SK-N-SH (cell line): ENCODE results near the gene ABCG1. TPM values are rescaled to one million over a fixed set of nuclear protein-coding genes. Genes with fewer than 3 reads are reported as not detected.

ENCODE experiments used
- CTCF ChIA-PET: fragments of 300-600, 350-600 bp; formaldehyde crosslinking; extraction: SDS; loops from one replicate; lab custom pipeline; 2021; lab: Yijun Ruan, JAX
- POLR2A ChIA-PET: fragments of 350-600 bp; sonication (Branson Sonifier 250); formaldehyde crosslinking; extraction: SDS; loops from one replicate; lab custom pipeline; 2020; ENCODE audit warnings: antibody characterized with exemption, inconsistent platforms; lab: Yijun Ruan, JAX
- DNase-seq: peaks from one replicate; pipeline ENCODE4 v3.0.0; 2012
- H2AFZ ChIP-seq: fragments of 200-600 bp; sonication (generic); 2 replicates; pipeline ENCODE4 v1.8.1; 2016; ENCODE audit warnings: antibody characterized with exemption, mild to moderate bottlenecking, low read depth
- H3F3A ChIP-seq: fragments of 200-600 bp; sonication (generic); replicated peaks from 2 replicates; pipeline ENCODE3; 2016; ENCODE audit warnings: antibody characterized with exemption, mild to moderate bottlenecking; ENCODE audit not compliant: insufficient read depth
- H3K27ac ChIP-seq, 2 experiments: fragments of 200-500 bp in 1 of 2; fragments of 200-600 bp in 1 of 2; sonication (Bioruptor generic) in 1 of 2; sonication (generic), shearing (Covaris generic) in 1 of 2; 2 replicates each; pipeline versions ENCODE4 v1.5.1 to v1.6.1; 2014 to 2016; ENCODE audit warnings: low read depth in 2 of 2, inconsistent platforms in 1 of 2, low read length in 1 of 2, mild to moderate bottlenecking in 1 of 2, mixed read lengths in 1 of 2
- H3K27me3 ChIP-seq: fragments of 200-600 bp; sonication (generic), shearing (Covaris generic); 2 replicates; pipeline ENCODE4 v1.6.1; 2016; ENCODE audit warnings: mixed run types; ENCODE audit not compliant: insufficient read depth
- H3K36me3 ChIP-seq, 2 experiments: fragments of 200-500 bp in 1 of 2; fragments of 200-600 bp in 1 of 2; sonication (Bioruptor generic) in 1 of 2; sonication (generic) in 1 of 2; replicated peaks in 1 of 2; 2 replicates each; pipeline versions ENCODE3 to v1.5.1; 2014 to 2016; ENCODE audit warnings: low read length in 1 of 2, mild to moderate bottlenecking in 1 of 2; ENCODE audit not compliant: insufficient read depth in 2 of 2, control insufficient read depth in 1 of 2
- H3K4me1 ChIP-seq, 2 experiments: fragments of 200-500 bp in 1 of 2; fragments of 200-600 bp in 1 of 2; sonication (Bioruptor generic) in 1 of 2; sonication (generic), shearing (Covaris generic) in 1 of 2; 2 replicates each; pipeline versions ENCODE4 v1.5.1 to v1.6.1; 2014 to 2016; ENCODE audit warnings: low read depth in 1 of 2, low read length in 1 of 2, mixed run types in 1 of 2; ENCODE audit not compliant: insufficient read depth in 2 of 2, control insufficient read depth in 1 of 2
- H3K4me2 ChIP-seq: fragments of 200-600 bp; sonication (generic), shearing (Covaris generic); 2 replicates; pipeline ENCODE4 v1.6.1; 2017; ENCODE audit warnings: mixed run types
- H3K4me3 ChIP-seq, 2 experiments: fragments of 200-500 bp in 1 of 2; fragments of 200-600 bp in 1 of 2; sonication (Bioruptor generic) in 1 of 2; sonication (generic), shearing (Covaris generic) in 1 of 2; 2 replicates each; pipeline versions ENCODE4 v1.5.1 to v1.8.1; 2014 to 2016; ENCODE audit warnings: low read depth in 2 of 2, inconsistent platforms in 1 of 2, low read length in 1 of 2, mild to moderate bottlenecking in 1 of 2, mixed read lengths in 1 of 2, moderate library complexity in 1 of 2
- H3K79me2 ChIP-seq: fragments of 200-600 bp; sonication (generic); 2 replicates; pipeline ENCODE4 v1.8.1; 2017; ENCODE audit warnings: mild to moderate bottlenecking; ENCODE audit not compliant: insufficient read depth
- H3K9ac ChIP-seq: fragments of 200-600 bp; sonication (generic); 2 replicates; pipeline ENCODE4 v1.6.1; 2017; ENCODE audit warnings: mixed run types
- H3K9me2 ChIP-seq: fragments of 200-600 bp; sonication (generic); 2 replicates; pipeline ENCODE4 v1.6.1; 2017; ENCODE audit warnings: mixed run types
- H3K9me3 ChIP-seq: fragments of 200-600 bp; sonication (generic); 2 replicates; pipeline ENCODE4 v1.6.1; 2017; ENCODE audit warnings: mixed run types, mild to moderate bottlenecking, moderate library complexity
- H4K20me1 ChIP-seq: fragments of 200-600 bp; sonication (generic); 2 replicates; pipeline ENCODE4 v1.6.1; 2017; ENCODE audit warnings: mild to moderate bottlenecking, mixed run types; ENCODE audit not compliant: insufficient read depth
- CHD2 ChIP-seq: fragments of 150-350 bp; IDR thresholded peaks from 2 replicates; pipeline ENCODE4 v1.6.1; 2018; ENCODE audit warnings: low read length; ENCODE audit not compliant: partially characterized antibody
- CTCF ChIP-seq: fragments of 200-600 bp; sonication (generic); IDR thresholded peaks from 2 replicates; pipeline ENCODE4 v1.6.1; 2017; ENCODE audit warnings: antibody characterized with exemption, mild to moderate bottlenecking, moderate library complexity
- FOSL2 ChIP-seq: IDR thresholded peaks from 2 replicates; pipeline ENCODE4 v1.4.0; 2012; ENCODE audit warnings: low read depth, mild to moderate bottlenecking, moderate library complexity, borderline replicate concordance
- FOXJ3 ChIP-seq: sonication (generic); formaldehyde crosslinking; IDR thresholded peaks from 2 replicates; pipeline ENCODE4 v1.5.1; 2020; ENCODE audit warnings: mild to moderate bottlenecking, missing genetic modification reagents
- IRF3 ChIP-seq: fragments of 150-350 bp; IDR thresholded peaks from 2 replicates; pipeline ENCODE4 v1.6.1; 2016; ENCODE audit warnings: mild to moderate bottlenecking, low read depth, low read length
- MAX ChIP-seq: IDR thresholded peaks from 2 replicates; pipeline ENCODE4 v1.4.0; 2012; ENCODE audit warnings: low read depth
- MXI1 ChIP-seq: IDR thresholded peaks from 2 replicates; pipeline ENCODE4 v1.6.1; 2012; ENCODE audit warnings: mild to moderate bottlenecking, low read depth, low read length, improper control_type of control experiment
- NFIC ChIP-seq: IDR thresholded peaks from 2 replicates; pipeline ENCODE4 v1.4.0; 2012; ENCODE audit warnings: borderline replicate concordance
- RAD21 ChIP-seq: IDR thresholded peaks from 2 replicates; pipeline ENCODE4 v1.6.1; 2012; ENCODE audit warnings: mild to moderate bottlenecking, low read length
- RXRA ChIP-seq: IDR thresholded peaks from 2 replicates; pipeline ENCODE4 v1.4.0; 2012; ENCODE audit warnings: low read depth, mild to moderate bottlenecking, borderline replicate concordance
- YY1 ChIP-seq: IDR thresholded peaks from 2 replicates; pipeline ENCODE4 v1.4.0; 2012; ENCODE audit warnings: low read depth, mild to moderate bottlenecking
- WGBS: methylation state at CpG from one replicate; pipeline ENCODE4 v1.1.6; 2017; ENCODE audit warnings: low lambda C conversion rate; 5-methylcytosine and 5-hydroxymethylcytosine counted together
- polyA plus RNA-seq, 3 experiments: library from polyadenylated mRNA; depleted of rRNA; stranded (reverse); fragments of >200 nt; gene quantifications; 2 replicates each; pipeline ENCODE4 v1.2.3, GENCODE V29; 2012

ABCG1 gene
- polyA plus RNA-seq, 1 of the 3 experiments (the other 2 are of a cell fraction), result 0.07 TPM

- Histone ChIP-seq H3K4me2 (no peak overlapping the region), H3K9ac (no peak overlapping the region), H3K27me3 (no peaks in the 10 kb centered on the region), H3K27ac (no peak overlapping the region), H3K4me3 (no peak overlapping the region), H3K9me2 (no peaks in the 10 kb centered on the region), H3K4me1 (peaks cover 0 to 31% of the 10 kb centered on the region in 2 experiments; a peak in 1 of 4 replicates), H3K9me3 (no peaks in the 10 kb centered on the region), H3F3A (no peaks in the 10 kb centered on the region), H3K79me2 (no peaks in the 10 kb centered on the region), H4K20me1 (no peaks in the 10 kb centered on the region), H3K36me3 (no peaks in the 10 kb centered on the region), H2AFZ (no peak overlapping the region)
- WGBS, result 13% methylated on average over 2 of the region's 2 CpGs
- POLR2A ChIA-PET, result no interaction called here
- TF ChIP-seq FOSL2 (no peak), YY1 (no peak), FOXJ3 (CRISPR knock-in tag) (no peak), RAD21 (no peak), IRF3 (no peak), MXI1 (no peak), CTCF (no peak), CHD2 (no peak)
- TF ChIP-seq, all 33 proteins: peak for 0
- CTCF ChIA-PET, result no interaction called here
- DNase-seq, result no peak
Measured at GRCh38 chr21:42226626-42227025, 7.7 kb downstream of the ABCG1 start.

GRCh38 chr21:42227909-42228708 is 9.2 kb downstream of the ABCG1 start:
- 40% methylated on average over 9 of the region's 10 CpGs for WGBS
- no peak overlapping the region; a peak in 1 of 4 replicates for H3K27ac ChIP-seq
- no peaks in the 10 kb centered on the region for H3F3A ChIP-seq
- no peaks in the 10 kb centered on the region for H4K20me1 ChIP-seq
- POLR2A ChIA-PET, result no interaction called here
- peaks cover 0 to 23% of the 10 kb centered on the region in 2 experiments; a peak in 1 of 4 replicates for H3K4me1 ChIP-seq
- no peak for TF ChIP-seq MXI1
- TF ChIP-seq MAX, result no peak
- TF ChIP-seq RXRA, result no peak
- no peak for TF ChIP-seq FOXJ3 (CRISPR knock-in tag)
- no peak for TF ChIP-seq IRF3
- TF ChIP-seq NFIC, result no peak
- no peak overlapping the region for H3K9ac ChIP-seq
- no peaks in the 10 kb centered on the region for H3K79me2 ChIP-seq
- H3K9me3 ChIP-seq, result no peaks in the 10 kb centered on the region
- no peak overlapping the region for H3K4me3 ChIP-seq
- H3K27me3 ChIP-seq, result no peaks in the 10 kb centered on the region
- DNase-seq, result peak; percentile 45
- H3K4me2 ChIP-seq, result no peak overlapping the region
- H2AFZ ChIP-seq, result no peak overlapping the region
- H3K36me3 ChIP-seq, result no peaks in the 10 kb centered on the region
- H3K9me2 ChIP-seq, result no peaks in the 10 kb centered on the region
- CTCF ChIA-PET, result interaction anchor here (1.3 to 2.4 kb wide), 2 partner anchors 10 to 82 kb away, joined by 3 to 6 read pairs; no protein-coding TSS in a partner anchor
